Activated CD8-positive, alpha-beta T cell treated with anti-CD3 and anti-CD28 coated beads for 36 hours (primary cell): ENCODE measurements around the gene MAX. TPM values are rescaled to one million over a fixed set of nuclear protein-coding genes. Genes with fewer than 3 reads are reported as not detected.

Source experiments
- ATAC-seq: fragments of 200-7000 bp; cut with Tn5 transposase; one replicate; pipeline ENCODE4 v1.10.0; 2021; ENCODE audit warnings: mild to moderate bottlenecking, moderate library complexity
- CTCF ChIA-PET: fragments of 350-600 bp; sonication (Branson Sonifier 250); formaldehyde crosslinking; loops from one replicate; lab custom pipeline; 2021; ENCODE audit warnings: antibody characterized with exemption; lab: Charles Lee
- POLR2A ChIA-PET: fragments of 350-600 bp; sonication (Branson Sonifier 250); formaldehyde crosslinking; loops from one replicate; lab custom pipeline; 2021; ENCODE audit warnings: antibody characterized with exemption; lab: Charles Lee
- DNase-seq: peaks from one replicate; pipeline ENCODE4 v3.0.0-alpha.2; 2020
- H3K27ac Mint-ChIP-seq: one replicate; pipeline ENCODE4 v1.8.0; 2021; ENCODE audit warnings: mild to moderate bottlenecking, mixed read lengths
- H3K27me3 Mint-ChIP-seq: one replicate; pipeline ENCODE4 v1.8.0; 2021; ENCODE audit warnings: mixed read lengths
- H3K36me3 Mint-ChIP-seq: one replicate; pipeline ENCODE4 v1.8.0; 2021; ENCODE audit warnings: low read depth, mixed read lengths
- H3K4me1 Mint-ChIP-seq: one replicate; pipeline ENCODE4 v1.8.0; 2021; ENCODE audit warnings: low read depth, mixed read lengths
- H3K4me3 Mint-ChIP-seq: one replicate; pipeline ENCODE4 v1.8.0; 2021; ENCODE audit warnings: mild to moderate bottlenecking, moderate library complexity, mixed read lengths
- H3K9me3 Mint-ChIP-seq: one replicate; pipeline ENCODE4 v1.8.0; 2021; ENCODE audit warnings: mixed read lengths
- intact Hi-C: fragments of 100-400 bp; cut with micrococcal nuclease; formaldehyde crosslinking; loops from one replicate; pipeline ENCODE4 v1.10.0; 2022
- total RNA-seq, 2 experiments: library from RNA; stranded (reverse); gene quantifications; one replicate each; pipeline ENCODE4 v1.2.3, GENCODE V29; 2021
- TF ChIP-seq, protein P1 (sequence below): fragments of 200-600 bp; IDR thresholded peaks from one replicate; pipeline ENCODE4 v1.8.0; 2022; ENCODE audit warnings: antibody characterized with exemption, mild to moderate bottlenecking

Gene MAX
- total RNA-seq, 2 experiments from 2014 or later = 92.6 to 92.8 TPM

GRCh38 chr14:65072256-65072655 is 30.1 kb downstream of the MAX start:
- ATAC-seq = no peak
- peaks cover 3% of the 10 kb centered on the region for H3K4me1 Mint-ChIP-seq

GRCh38 chr14:65071544-65071943 is 30.8 kb downstream of the MAX start:
- Mint-ChIP-seq H3K9me3 (no peaks in the 10 kb centered on the region), H3K4me1 (peaks cover 3% of the 10 kb centered on the region), H3K27ac (no peak overlapping the region), H3K27me3 (no peaks in the 10 kb centered on the region), H3K36me3 (peaks cover 32% of the 10 kb centered on the region), H3K4me3 (no peak overlapping the region)
- intact Hi-C loops = no loop called here
- ATAC-seq = no peak
- TF ChIP-seq, protein P1, sequence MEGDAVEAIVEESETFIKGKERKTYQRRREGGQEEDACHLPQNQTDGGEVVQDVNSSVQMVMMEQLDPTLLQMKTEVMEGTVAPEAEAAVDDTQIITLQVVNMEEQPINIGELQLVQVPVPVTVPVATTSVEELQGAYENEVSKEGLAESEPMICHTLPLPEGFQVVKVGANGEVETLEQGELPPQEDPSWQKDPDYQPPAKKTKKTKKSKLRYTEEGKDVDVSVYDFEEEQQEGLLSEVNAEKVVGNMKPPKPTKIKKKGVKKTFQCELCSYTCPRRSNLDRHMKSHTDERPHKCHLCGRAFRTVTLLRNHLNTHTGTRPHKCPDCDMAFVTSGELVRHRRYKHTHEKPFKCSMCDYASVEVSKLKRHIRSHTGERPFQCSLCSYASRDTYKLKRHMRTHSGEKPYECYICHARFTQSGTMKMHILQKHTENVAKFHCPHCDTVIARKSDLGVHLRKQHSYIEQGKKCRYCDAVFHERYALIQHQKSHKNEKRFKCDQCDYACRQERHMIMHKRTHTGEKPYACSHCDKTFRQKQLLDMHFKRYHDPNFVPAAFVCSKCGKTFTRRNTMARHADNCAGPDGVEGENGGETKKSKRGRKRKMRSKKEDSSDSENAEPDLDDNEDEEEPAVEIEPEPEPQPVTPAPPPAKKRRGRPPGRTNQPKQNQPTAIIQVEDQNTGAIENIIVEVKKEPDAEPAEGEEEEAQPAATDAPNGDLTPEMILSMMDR = no peak
- DNase-seq = no peak
- POLR2A ChIA-PET = no interaction called here
- CTCF ChIA-PET = no interaction called here

More at GRCh38 chr14:65072256-65072655, 30.1 kb downstream of the MAX start:
- peaks cover 31% of the 10 kb centered on the region for H3K36me3 Mint-ChIP-seq
- H3K27me3 Mint-ChIP-seq = no peaks in the 10 kb centered on the region
- ChIA-PET POLR2A (interaction anchor here (1.9 kb wide), 1 partner anchor 11 kb away, joined by 5 read pairs; no protein-coding TSS in a partner anchor), CTCF (no interaction called here)
- intact Hi-C loops = no loop called here
- DNase-seq = no peak
- peak overlapping the region; percentile 52 for H3K27ac Mint-ChIP-seq
- no peaks in the 10 kb centered on the region for H3K9me3 Mint-ChIP-seq
- H3K4me3 Mint-ChIP-seq = no peak overlapping the region
- TF ChIP-seq, protein P1 = no peak

DNA sequence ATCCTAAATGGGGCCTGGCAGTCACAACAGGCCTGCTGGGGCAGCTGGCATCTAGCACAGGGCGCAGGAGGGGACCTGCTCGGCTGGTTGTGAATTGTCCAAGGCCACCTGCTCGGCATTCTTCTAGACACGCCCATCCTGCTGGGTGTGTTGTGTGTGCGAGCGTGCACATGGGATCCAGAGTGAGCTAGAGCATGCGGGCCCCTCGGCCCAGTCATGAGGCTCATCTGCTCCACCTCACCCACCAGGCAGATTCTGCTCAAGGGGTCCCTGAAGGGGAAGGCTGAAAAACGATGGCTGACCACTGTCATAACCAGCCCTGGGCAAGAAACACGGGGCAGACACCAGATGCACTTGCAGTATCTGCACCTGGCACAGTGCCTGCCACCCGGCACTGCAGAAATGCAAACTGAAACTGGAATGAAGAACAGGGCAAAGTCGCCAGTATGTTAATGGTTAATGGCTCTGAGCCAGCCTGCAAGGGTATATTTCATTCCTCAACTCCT is 31.8 kb downstream of the MAX start:
- ATAC-seq = no peak
- POLR2A ChIA-PET = interaction anchor here (1.0 kb wide), 1 partner anchor 9 kb away, joined by 3 read pairs; no protein-coding TSS in a partner anchor
- Mint-ChIP-seq H3K4me3 (no peak overlapping the region), H3K36me3 (peaks cover 26% of the 10 kb centered on the region), H3K27ac (no peak overlapping the region), H3K9me3 (no peaks in the 10 kb centered on the region), H3K27me3 (no peaks in the 10 kb centered on the region), H3K4me1 (peaks cover 3% of the 10 kb centered on the region)
- TF ChIP-seq, protein P1 = no peak
- intact Hi-C loops = no loop called here
- DNase-seq = no peak
- CTCF ChIA-PET = no interaction called here

GRCh38 chr14:65069874-65070413 is 32.4 kb downstream of the MAX start:
- H3K36me3 Mint-ChIP-seq = peaks cover 25% of the 10 kb centered on the region
- TF ChIP-seq, protein P1 = no peak
- intact Hi-C loops = no loop called here
- no peaks in the 10 kb centered on the region for H3K27me3 Mint-ChIP-seq
- CTCF ChIA-PET = no interaction called here
- no peaks in the 10 kb centered on the region for H3K9me3 Mint-ChIP-seq
- ATAC-seq (no peak), DNase-seq (no peak)
- H3K27ac Mint-ChIP-seq = no peak overlapping the region
- peaks cover 3% of the 10 kb centered on the region for H3K4me1 Mint-ChIP-seq
- POLR2A ChIA-PET = no interaction called here
- no peak overlapping the region for H3K4me3 Mint-ChIP-seq

GRCh38 chr14:65065719-65066118 is 36.6 kb downstream of the MAX start:
- POLR2A ChIA-PET = no interaction called here
- Mint-ChIP-seq H3K27me3 (no peaks in the 10 kb centered on the region), H3K4me3 (no peak overlapping the region), H3K27ac (no peak overlapping the region), H3K4me1 (no peaks in the 10 kb centered on the region), H3K9me3 (no peaks in the 10 kb centered on the region), H3K36me3 (peaks cover 56% of the 10 kb centered on the region)
- no peak for DNase-seq
- TF ChIP-seq, protein P1 = no peak
- CTCF ChIA-PET = no interaction called here
- intact Hi-C loops = no loop called here
- no peak for ATAC-seq
